ENCODE data around the gene PLEKHH1.

GRCh38 chr14:67553547-67553946, 20.5 kb downstream of the PLEKHH1 start:
- TF ChIP-seq CTCF (conservative IDR thresholded peaks at IDR 0.05 in 1 of 2, IDR thresholded peaks at IDR 0.05 in 1 of 2; ENCODE audit: extremely low read depth in 1 of 2, insufficient read depth in 1 of 2, low read depth in 1 of 2, low read length in 2 of 2), result no peak
- no peak for TF ChIP-seq EZH2 (IDR thresholded peaks at IDR 0.05; ENCODE audit: borderline replicate concordance, low read length)

All from mammary epithelial cell (primary cell).